GM06990 (cell line): ENCODE measurements around the gene TMEM37.
"Not testable (repeated sequence)": the region's sequence is repeated elsewhere in the genome, so short reads cannot be mapped to it uniquely, and the experiment has no call there.

Experiments
- DNase-seq: peaks from one replicate; pipeline ENCODE4 v3.0.0-alpha.2; 2011; ENCODE audit not compliant: insufficient read length; ENCODE audit errors: extremely low read depth
- H3K27me3 ChIP-seq: replicated peaks from 2 replicates; pipeline ENCODE4 v1.6.0; 2011; ENCODE audit warnings: low read length; ENCODE audit not compliant: control insufficient read depth, insufficient read depth
- H3K36me3 ChIP-seq: 2 replicates; pipeline ENCODE4 v1.5.1; 2011; ENCODE audit warnings: low read length; ENCODE audit not compliant: control insufficient read depth, insufficient read depth
- H3K4me3 ChIP-seq: replicated peaks from 2 replicates; pipeline ENCODE4 v1.5.1; 2011; ENCODE audit warnings: low read depth, mild to moderate bottlenecking, control low read depth, low read length
- CTCF ChIP-seq: IDR thresholded peaks from 2 replicates; pipeline ENCODE4 v1.5.1; 2011; ENCODE audit warnings: low read length, control low read depth, mild to moderate bottlenecking, inconsistent platforms; ENCODE audit not compliant: insufficient read depth, poor library complexity, severe bottlenecking

Gene TMEM37

GRCh38 chr2:119389615-119390306 lies 41.9 kb upstream of the TMEM37 start:
- TF ChIP-seq CTCF, result no peak
- Histone ChIP-seq H3K4me3 (no peak overlapping the region), H3K27me3 (no peaks in the 10 kb centered on the region), H3K36me3 (no peaks in the 10 kb centered on the region)
- DNase-seq, result no peak

GRCh38 chr2:119393971-119394748 lies 37.5 kb upstream of the TMEM37 start:
- no peak for TF ChIP-seq CTCF
- Histone ChIP-seq H3K27me3 (no peaks in the 10 kb centered on the region), H3K4me3 (no peak overlapping the region), H3K36me3 (no peaks in the 10 kb centered on the region)
- DNase-seq, result no peak

- no peak for TF ChIP-seq CTCF
- no peak overlapping the region for H3K4me3 ChIP-seq
- no peak for DNase-seq
- no peaks in the 10 kb centered on the region for H3K36me3 ChIP-seq
- no peaks in the 10 kb centered on the region for H3K27me3 ChIP-seq
Observed at GRCh38 chr2:119397196-119397595, 34.5 kb upstream of the TMEM37 start.

- Histone ChIP-seq H3K4me3 (no peak overlapping the region), H3K27me3 (no peaks in the 10 kb centered on the region), H3K36me3 (no peaks in the 10 kb centered on the region)
- no peak for DNase-seq
- TF ChIP-seq CTCF, result no peak
Observed at GRCh38 chr2:119402106-119402505, 29.5 kb upstream of the TMEM37 start.

GRCh38 chr2:119402645-119403560 lies 28.8 kb upstream of the TMEM37 start:
- H3K36me3 ChIP-seq, result no peaks in the 10 kb centered on the region
- no peak overlapping the region for H3K4me3 ChIP-seq
- no peaks in the 10 kb centered on the region for H3K27me3 ChIP-seq
- no peak for TF ChIP-seq CTCF
- DNase-seq, result no peak

- not testable (repeated sequence) for DNase-seq, H3K27me3 ChIP-seq, H3K36me3 ChIP-seq, H3K4me3 ChIP-seq
Observed at GRCh38 chr2:119403618-119404017, 28.0 kb upstream of the TMEM37 start.
